HG03108 (cell line): ENCODE measurements around the gene USP27X.

Experiments
- ATAC-seq: cut with Tn5 transposase; IDR thresholded peaks from one replicate; pipeline ENCODE4 v1.9.1; 2021; ENCODE audit warnings: moderate library complexity; ENCODE audit not compliant: unreplicated experiment

The USP27X gene

DNA sequence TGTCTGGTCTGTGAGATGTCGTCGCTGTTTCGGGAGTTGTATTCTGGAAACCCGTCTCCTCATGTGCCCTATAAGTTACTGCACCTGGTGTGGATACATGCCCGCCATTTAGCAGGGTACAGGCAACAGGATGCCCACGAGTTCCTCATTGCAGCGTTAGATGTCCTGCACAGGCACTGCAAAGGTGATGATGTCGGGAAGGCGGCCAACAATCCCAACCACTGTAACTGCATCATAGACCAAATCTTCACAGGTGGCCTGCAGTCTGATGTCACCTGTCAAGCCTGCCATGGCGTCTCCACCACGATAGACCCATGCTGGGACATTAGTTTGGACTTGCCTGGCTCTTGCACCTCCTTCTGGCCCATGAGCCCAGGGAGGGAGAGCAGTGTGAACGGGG, 1.4 kb downstream of the USP27X start:
- no peak for ATAC-seq

DNA sequence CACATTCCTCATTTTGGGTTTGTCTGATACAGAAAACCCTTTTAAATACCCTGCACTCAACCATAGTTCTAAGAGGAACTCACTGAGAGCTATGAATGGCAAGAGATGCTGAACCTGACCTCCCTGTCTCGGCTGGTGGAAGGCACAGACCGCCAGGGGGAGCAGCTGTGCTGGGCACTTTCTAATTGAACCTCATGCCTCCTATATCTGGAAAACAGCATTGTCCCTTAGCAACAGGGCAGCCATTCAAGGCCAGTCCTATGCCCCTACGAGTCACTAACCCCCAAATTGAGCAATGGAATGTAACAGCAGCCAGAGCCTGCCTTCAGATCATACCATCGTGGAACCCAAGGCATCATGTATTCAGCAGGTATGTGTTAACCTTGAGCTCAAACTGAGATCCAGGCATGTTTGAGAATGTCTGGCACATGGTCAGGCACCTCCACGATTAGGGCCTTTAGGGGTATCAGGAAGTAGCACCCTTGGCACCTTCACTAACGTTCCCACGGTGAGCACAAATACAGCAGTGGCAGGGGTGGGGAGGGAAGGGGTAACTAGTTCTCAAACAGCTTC, 5.1 kb downstream of the USP27X start:
- peak; percentile 47 for ATAC-seq

DNA sequence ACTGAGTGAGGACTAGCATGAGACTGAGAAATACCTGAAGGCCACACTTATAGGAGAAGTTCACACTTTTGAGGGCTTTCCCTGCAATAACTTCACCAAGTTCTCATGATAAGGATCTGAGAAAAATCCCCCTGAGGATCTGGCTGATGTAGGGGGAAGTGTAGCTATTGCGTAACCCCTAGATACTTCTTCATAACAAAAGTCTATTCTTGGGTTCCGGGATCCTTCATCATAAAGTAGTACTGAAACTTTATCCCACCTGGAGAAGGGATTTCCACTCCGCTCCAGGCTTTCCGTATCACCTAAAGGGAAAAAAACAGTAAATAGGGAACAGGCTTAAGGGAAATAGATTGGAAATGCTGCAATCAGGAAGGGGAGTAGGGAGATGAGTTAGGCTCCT, 13.3 kb downstream of the USP27X start:
- ATAC-seq: no peak

DNA sequence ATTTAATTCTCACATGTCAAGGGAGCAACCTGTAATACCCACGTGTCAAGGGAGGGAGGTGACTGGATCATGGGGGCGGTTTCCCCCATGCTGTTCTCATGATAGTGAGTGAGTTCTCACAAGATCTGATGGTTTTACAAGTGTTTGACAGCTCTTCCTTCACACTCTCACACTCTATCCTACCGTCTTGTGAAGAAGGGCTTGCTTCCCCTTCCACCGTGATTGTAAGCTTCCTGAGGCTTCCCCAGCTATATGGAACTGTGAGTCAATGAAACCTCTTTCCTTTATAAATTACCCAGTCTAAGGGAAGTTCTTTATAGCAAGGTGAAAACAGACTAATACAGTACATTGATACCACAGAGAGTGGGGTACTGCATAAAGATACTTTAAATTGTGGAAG, 17.7 kb downstream of the USP27X start:
- ATAC-seq: no peak

- ATAC-seq: no peak
These were observed 21.8 kb downstream of the USP27X start for GRCh38 chrX:49901048-49901447.

DNA sequence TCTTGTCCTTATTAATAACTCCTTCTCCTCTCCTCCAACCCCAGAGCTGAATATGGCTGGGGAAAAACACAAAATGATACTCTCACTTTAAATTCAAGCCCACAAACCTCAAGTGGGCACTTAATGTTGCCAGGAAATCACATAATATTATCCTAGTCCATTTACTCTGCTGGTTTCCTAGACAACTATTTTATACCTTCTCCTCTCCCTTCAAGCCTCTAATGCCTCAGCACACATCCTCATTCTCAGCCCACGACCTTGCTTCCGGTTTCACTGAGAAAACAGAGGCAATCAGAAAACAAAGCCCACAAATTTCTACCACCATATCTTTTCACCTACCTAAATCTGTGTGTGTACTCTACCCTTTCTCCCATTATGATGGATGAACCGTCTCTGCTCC, 31.1 kb downstream of the USP27X start:
- ATAC-seq: no peak

DNA sequence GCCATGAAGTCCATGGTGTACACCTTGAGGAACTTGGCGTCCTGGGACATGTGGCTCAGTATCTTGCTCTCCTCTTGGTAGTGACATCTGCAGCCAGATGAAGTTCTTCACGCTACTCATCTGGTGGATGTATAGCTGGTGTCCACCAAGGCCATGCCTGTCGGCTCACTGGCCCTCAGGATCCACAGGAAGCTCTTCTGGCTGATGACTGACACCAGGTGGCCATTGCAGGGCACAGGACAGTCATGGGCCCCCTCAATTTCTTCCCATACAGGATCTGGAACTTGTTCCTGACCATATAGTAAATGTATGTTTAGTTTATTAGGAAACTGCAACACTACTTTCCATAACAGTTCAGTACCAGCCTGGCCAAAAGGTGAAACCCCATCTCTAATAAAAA, 32.8 kb downstream of the USP27X start:
- ATAC-seq: no peak

DNA sequence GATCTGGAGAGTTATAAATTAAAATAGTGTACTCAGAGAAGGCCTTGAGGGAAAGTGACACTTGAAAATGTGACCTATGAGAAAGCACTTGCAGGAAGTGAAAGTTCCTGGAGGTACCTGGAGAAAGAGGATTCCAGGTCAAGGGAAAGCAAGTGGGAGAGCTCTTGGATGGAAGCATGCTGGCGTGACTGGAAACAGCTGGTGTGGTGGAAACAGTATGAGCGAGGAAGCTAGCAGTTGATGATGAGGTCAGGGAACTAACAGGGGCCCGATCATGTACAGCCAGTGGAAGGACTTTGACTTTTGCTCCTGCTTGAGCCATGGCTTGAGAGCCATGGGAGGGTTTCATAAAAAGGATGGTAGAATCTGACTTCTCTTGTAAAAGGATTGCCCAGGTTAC, 33.6 kb downstream of the USP27X start:
- no peak for ATAC-seq

DNA sequence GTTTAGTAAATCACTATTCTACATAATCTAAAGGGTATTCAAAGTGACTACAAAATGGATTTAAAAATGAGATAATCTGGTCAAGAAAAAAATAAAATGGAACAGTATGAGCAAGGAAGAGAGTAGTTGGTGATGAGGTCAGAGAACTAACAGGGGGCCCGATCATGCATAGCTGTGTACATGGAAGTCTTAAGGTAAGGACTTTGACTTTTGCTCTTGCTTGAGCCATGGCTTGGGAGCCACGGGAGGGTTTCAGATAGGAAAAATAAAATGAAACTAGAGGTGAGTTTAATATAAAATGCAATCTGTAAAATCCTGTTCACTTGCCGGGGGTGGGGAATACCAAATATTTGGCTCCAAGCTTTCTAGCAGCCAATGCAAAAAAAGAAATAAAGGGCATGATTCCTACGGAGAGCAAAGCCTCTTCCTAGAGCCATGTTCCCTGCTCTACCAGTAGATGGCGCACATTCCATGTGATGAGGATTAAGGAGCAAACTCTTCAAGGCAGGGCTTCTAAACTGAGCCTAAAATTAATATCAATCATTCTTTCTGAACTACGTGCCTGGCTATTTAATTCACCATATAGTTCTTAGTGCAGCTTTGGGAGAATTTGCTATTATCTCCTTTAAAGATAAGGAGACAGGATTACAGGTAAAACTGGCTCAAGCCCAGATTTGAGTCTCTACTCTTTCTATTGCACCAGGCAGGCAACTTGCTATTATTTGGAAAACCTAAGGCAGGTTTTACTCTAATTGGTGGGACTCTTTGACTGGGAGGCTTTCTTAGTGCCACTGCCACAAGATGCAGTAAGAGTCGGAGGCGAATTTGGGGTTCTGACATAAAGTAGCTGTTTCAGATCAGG, 36.3 kb downstream of the USP27X start:
- no peak for ATAC-seq

- ATAC-seq: no peak
These were observed 40.3 kb downstream of the USP27X start for GRCh38 chrX:49919617-49920016.

- no peak for ATAC-seq
These were observed 41.8 kb downstream of the USP27X start for GRCh38 chrX:49921109-49921508.

GRCh38 chrX:49922291-49923241, 43.3 kb downstream of the USP27X start, which contains the start of gene CLCN5:
Gene CLCN5, plus strand, starts transcription at chrX:49922596. Its CDS starts 2,703 bp downstream, at chrX:49925299.
- peak; percentile 89 for ATAC-seq

- no peak for ATAC-seq
These were observed 45.9 kb downstream of the USP27X start for GRCh38 chrX:49925176-49925575.

DNA sequence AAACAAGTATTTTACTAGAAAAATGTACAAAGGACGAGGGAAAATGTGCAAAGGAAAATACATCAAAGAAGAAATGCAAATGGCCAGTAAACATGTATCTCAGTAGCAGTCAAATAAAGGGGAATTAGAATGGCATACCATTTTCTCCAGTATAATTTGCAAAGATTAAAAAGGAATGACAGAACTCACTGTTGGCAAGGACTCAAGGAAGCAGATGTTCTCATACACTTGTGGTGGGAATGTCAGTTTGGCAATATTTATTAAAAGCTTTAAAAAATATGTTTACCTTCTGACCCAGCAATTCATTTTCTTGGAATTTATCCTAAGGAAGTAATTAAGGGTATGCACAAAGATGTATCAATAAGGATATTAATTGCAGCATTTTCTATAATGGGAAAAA, 50.8 kb downstream of the USP27X start:
- no peak for ATAC-seq
